Measurements from ENCODE around the gene TACR1.
"Not testable (repeated sequence)": the region's sequence is repeated elsewhere in the genome, so short reads cannot be mapped to it uniquely, and the experiment has no call there.

Gene TACR1
- 0 reads per million in 3 donors for total RNA-seq

DNA sequence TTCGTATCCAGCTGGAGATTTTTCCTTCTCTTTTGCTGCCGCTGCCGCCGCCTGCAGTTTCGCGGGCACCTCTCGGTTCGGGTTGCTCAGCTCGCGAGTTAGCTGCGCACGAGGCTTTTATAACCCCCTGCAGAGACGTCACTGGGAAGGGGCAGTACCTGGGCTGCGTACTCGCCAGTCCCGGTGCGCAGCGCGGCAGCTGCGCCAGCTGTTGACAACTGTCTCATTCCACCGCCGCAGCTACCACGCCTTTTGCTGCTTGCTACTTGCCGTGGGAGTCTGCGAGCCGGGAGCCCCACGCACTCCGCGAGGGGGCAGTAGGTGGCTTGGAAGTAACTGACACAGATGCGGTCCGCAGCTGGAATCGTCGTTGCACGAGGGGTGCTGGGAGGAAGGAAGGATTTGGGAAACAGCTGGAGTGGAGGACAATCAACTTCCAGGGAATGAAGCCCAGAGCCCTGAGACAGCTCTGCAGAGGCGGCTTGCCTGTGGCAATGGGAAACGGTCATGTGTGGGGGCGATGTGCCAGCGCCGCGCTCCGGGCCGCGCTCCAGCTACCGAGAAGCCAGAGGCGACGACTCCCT is at the start of gene TACR1:
TSS of gene TACR1 (minus strand) at position 93 of the 584 bp plus-strand sequence. CDS start 586 bp downstream, outside the sequence.
- Histone ChIP-seq H3K27me3 (replicated peaks; ENCODE audit: control insufficient read depth, insufficient read depth, low read length, poor library complexity, severe bottlenecking) (peaks cover 16% of the 10 kb centered on the region), H3K36me3 (ENCODE audit: control insufficient read depth, insufficient read depth, low read length) (no peaks in the 10 kb centered on the region), H3K4me3 (ENCODE audit: insufficient read depth, low read depth, low read length, poor library complexity, severe bottlenecking) (peak within 1 kb of the TSS; percentile 17), H3K4me1 (ENCODE audit: control insufficient read depth, insufficient read depth, low read length, poor library complexity, severe bottlenecking) (no peaks in the 10 kb centered on the region), H3K9me3 (ENCODE audit: control insufficient read depth, low read length) (no peaks in the 10 kb centered on the region), H3K27ac (ENCODE audit: insufficient read depth, low read length, poor library complexity, severe bottlenecking) (no peak within 1 kb of the TSS)
- peak in 2 of 3 donors; percentile 8 to 21 for DNase-seq

DNA sequence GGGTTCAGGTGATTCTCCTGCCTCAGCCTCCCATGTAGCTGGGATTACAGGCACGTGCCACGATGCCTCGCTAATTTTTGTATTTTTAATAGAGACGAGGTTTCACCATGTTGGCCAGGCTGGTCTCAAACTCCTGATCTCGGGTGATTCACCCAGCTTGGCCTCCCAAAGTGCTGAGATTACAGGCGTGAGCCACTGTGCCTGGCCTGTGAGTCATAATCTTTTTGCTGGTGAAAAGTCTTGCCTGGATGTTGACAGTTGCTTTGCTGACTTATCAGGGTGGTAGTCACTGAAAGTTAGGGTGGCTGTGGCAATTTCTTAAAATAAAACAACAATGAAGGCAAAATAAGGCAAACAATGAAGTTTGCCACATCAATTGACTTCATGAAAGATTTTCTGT is 49.3 kb upstream of the TACR1 start:
- not testable (repeated sequence) for H3K9me3 ChIP-seq (ENCODE audit: control insufficient read depth, low read length); H3K27ac ChIP-seq (ENCODE audit: insufficient read depth, low read length, poor library complexity, severe bottlenecking); H3K36me3 ChIP-seq (ENCODE audit: control insufficient read depth, insufficient read depth, low read length); H3K4me3 ChIP-seq (ENCODE audit: insufficient read depth, low read depth, low read length, poor library complexity, severe bottlenecking); H3K4me1 ChIP-seq (ENCODE audit: control insufficient read depth, insufficient read depth, low read length, poor library complexity, severe bottlenecking); DNase-seq; H3K27me3 ChIP-seq (replicated peaks; ENCODE audit: control insufficient read depth, insufficient read depth, low read length, poor library complexity, severe bottlenecking)

DNA sequence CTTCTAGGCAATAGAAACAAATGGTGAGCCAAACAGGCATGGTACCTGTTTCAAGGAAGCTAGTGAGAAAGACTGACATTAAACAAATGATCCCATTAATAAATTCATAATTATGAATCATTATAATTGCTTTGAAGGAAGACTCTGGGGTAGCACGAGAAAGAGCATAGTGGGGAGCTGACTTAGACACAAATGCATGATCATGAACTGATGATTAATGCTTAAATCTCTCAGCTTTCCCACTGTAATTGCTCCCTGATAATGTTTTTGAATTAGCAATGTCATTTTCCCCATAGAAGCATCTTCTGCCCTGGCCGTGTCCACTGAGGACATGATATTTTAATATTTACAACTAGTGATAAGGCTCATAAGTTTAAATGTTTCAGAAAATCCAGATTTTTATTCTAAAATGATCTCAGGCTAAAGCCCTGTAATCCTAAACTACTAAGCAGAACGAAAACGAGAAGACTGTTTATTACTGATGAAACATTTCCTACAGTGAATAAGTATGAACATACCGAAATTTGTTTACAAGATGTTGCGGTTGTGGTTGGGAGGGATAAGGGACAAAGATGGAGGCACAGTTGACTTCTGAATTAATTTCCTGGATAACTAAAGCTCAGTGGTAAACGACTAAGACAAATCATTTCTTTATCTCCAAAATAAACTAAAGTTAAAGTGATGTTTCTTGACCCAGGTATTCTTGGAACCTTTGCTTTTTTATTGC is 47.3 kb upstream of the TACR1 start:
- H3K36me3 ChIP-seq (ENCODE audit: control insufficient read depth, insufficient read depth, low read length): no peaks in the 10 kb centered on the region
- no peaks in the 10 kb centered on the region for H3K4me1 ChIP-seq (ENCODE audit: control insufficient read depth, insufficient read depth, low read length, poor library complexity, severe bottlenecking)
- H3K4me3 ChIP-seq (ENCODE audit: insufficient read depth, low read depth, low read length, poor library complexity, severe bottlenecking): no peak overlapping the region
- H3K27me3 ChIP-seq (replicated peaks; ENCODE audit: control insufficient read depth, insufficient read depth, low read length, poor library complexity, severe bottlenecking): no peaks in the 10 kb centered on the region
- H3K27ac ChIP-seq (ENCODE audit: insufficient read depth, low read length, poor library complexity, severe bottlenecking): no peak overlapping the region
- no peaks in the 10 kb centered on the region for H3K9me3 ChIP-seq (ENCODE audit: control insufficient read depth, low read length)
- DNase-seq: no peak

GRCh38 chr2:75243219-75243618 is 43.9 kb upstream of the TACR1 start:
- Histone ChIP-seq H3K4me3 (ENCODE audit: insufficient read depth, low read depth, low read length, poor library complexity, severe bottlenecking) (no peak overlapping the region), H3K27me3 (replicated peaks; ENCODE audit: control insufficient read depth, insufficient read depth, low read length, poor library complexity, severe bottlenecking) (no peaks in the 10 kb centered on the region), H3K36me3 (ENCODE audit: control insufficient read depth, insufficient read depth, low read length) (no peaks in the 10 kb centered on the region), H3K4me1 (ENCODE audit: control insufficient read depth, insufficient read depth, low read length, poor library complexity, severe bottlenecking) (no peaks in the 10 kb centered on the region), H3K9me3 (ENCODE audit: control insufficient read depth, low read length) (no peaks in the 10 kb centered on the region), H3K27ac (ENCODE audit: insufficient read depth, low read length, poor library complexity, severe bottlenecking) (no peak overlapping the region)
- DNase-seq: no peak

GRCh38 chr2:75241696-75242095 is 42.4 kb upstream of the TACR1 start:
- DNase-seq: no peak
- Histone ChIP-seq H3K9me3 (ENCODE audit: control insufficient read depth, low read length) (no peaks in the 10 kb centered on the region), H3K4me1 (ENCODE audit: control insufficient read depth, insufficient read depth, low read length, poor library complexity, severe bottlenecking) (no peaks in the 10 kb centered on the region), H3K27ac (ENCODE audit: insufficient read depth, low read length, poor library complexity, severe bottlenecking) (no peak overlapping the region), H3K36me3 (ENCODE audit: control insufficient read depth, insufficient read depth, low read length) (no peaks in the 10 kb centered on the region), H3K4me3 (ENCODE audit: insufficient read depth, low read depth, low read length, poor library complexity, severe bottlenecking) (no peak overlapping the region), H3K27me3 (replicated peaks; ENCODE audit: control insufficient read depth, insufficient read depth, low read length, poor library complexity, severe bottlenecking) (no peaks in the 10 kb centered on the region)

DNA sequence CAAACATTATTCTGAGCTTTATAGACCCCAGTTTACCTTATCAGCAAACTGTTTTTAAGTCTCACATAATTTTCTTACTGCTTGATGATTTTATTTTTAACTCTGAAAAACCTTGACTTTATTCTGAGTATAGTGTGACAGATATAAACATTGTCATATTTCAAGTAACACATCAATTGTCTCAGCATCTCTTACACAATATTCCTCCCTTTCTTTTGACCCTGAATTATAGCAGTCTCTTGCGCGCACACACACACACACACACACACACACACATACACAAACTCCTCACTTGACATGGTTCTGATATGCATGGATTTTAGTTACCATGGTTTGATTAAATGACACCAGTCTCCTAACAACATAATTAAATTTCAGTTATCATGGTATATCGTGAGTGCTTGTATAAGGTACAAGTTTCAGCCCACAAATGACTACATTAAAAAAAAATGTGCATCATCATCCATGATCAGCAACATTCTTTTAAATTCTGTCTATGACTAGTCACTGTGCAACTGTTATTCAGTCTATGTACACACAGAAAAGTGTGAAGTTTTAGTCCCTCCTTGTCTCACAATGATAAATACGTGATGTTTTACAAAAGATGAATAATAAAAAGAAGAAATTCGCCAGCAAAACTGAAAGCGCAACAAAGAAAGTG is 39.5 kb upstream of the TACR1 start:
- H3K36me3 ChIP-seq (ENCODE audit: control insufficient read depth, insufficient read depth, low read length): no peaks in the 10 kb centered on the region
- H3K27ac ChIP-seq (ENCODE audit: insufficient read depth, low read length, poor library complexity, severe bottlenecking): no peak overlapping the region
- no peaks in the 10 kb centered on the region for H3K27me3 ChIP-seq (replicated peaks; ENCODE audit: control insufficient read depth, insufficient read depth, low read length, poor library complexity, severe bottlenecking)
- no peaks in the 10 kb centered on the region for H3K4me1 ChIP-seq (ENCODE audit: control insufficient read depth, insufficient read depth, low read length, poor library complexity, severe bottlenecking)
- H3K4me3 ChIP-seq (ENCODE audit: insufficient read depth, low read depth, low read length, poor library complexity, severe bottlenecking): no peak overlapping the region
- no peaks in the 10 kb centered on the region for H3K9me3 ChIP-seq (ENCODE audit: control insufficient read depth, low read length)
- no peak for DNase-seq

GRCh38 chr2:75237296-75237695 is 38.0 kb upstream of the TACR1 start:
- no peaks in the 10 kb centered on the region for H3K36me3 ChIP-seq (ENCODE audit: control insufficient read depth, insufficient read depth, low read length)
- DNase-seq: no peak
- no peaks in the 10 kb centered on the region for H3K4me1 ChIP-seq (ENCODE audit: control insufficient read depth, insufficient read depth, low read length, poor library complexity, severe bottlenecking)
- no peak overlapping the region for H3K27ac ChIP-seq (ENCODE audit: insufficient read depth, low read length, poor library complexity, severe bottlenecking)
- no peaks in the 10 kb centered on the region for H3K27me3 ChIP-seq (replicated peaks; ENCODE audit: control insufficient read depth, insufficient read depth, low read length, poor library complexity, severe bottlenecking)
- no peaks in the 10 kb centered on the region for H3K9me3 ChIP-seq (ENCODE audit: control insufficient read depth, low read length)
- no peak overlapping the region for H3K4me3 ChIP-seq (ENCODE audit: insufficient read depth, low read depth, low read length, poor library complexity, severe bottlenecking)

DNA sequence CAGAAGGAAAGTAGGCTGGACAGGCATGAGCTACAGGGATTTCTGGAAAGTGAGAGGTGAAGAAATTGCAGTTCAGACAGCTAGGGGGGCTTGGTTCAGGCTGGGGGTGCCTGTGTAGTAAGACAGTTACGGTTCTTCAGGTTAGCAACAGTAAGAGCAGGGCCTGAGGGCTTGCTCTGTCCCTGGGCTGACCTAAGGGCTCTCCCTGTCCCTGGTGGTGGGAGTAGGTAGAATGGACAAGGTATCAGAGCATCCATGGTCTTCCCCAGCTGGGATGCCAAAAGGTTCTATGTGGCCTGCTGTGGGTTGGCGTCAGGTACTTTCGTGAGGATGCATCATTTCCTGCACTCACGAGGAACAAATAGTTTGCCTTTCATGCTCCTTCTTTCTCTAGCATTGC is 34.6 kb upstream of the TACR1 start:
- no peaks in the 10 kb centered on the region for H3K27me3 ChIP-seq (replicated peaks; ENCODE audit: control insufficient read depth, insufficient read depth, low read length, poor library complexity, severe bottlenecking)

GRCh38 chr2:75226617-75227016 is 27.3 kb upstream of the TACR1 start:
- H3K4me1 ChIP-seq (ENCODE audit: control insufficient read depth, insufficient read depth, low read length, poor library complexity, severe bottlenecking): no peaks in the 10 kb centered on the region
- DNase-seq: no peak
- H3K9me3 ChIP-seq (ENCODE audit: control insufficient read depth, low read length): no peaks in the 10 kb centered on the region
- no peaks in the 10 kb centered on the region for H3K36me3 ChIP-seq (ENCODE audit: control insufficient read depth, insufficient read depth, low read length)
- no peak overlapping the region for H3K4me3 ChIP-seq (ENCODE audit: insufficient read depth, low read depth, low read length, poor library complexity, severe bottlenecking)
- no peak overlapping the region for H3K27ac ChIP-seq (ENCODE audit: insufficient read depth, low read length, poor library complexity, severe bottlenecking)
- no peaks in the 10 kb centered on the region for H3K27me3 ChIP-seq (replicated peaks; ENCODE audit: control insufficient read depth, insufficient read depth, low read length, poor library complexity, severe bottlenecking)

More for the DNA sequence above, 34.6 kb upstream of the TACR1 start:
- H3K9me3 ChIP-seq (ENCODE audit: control insufficient read depth, low read length): no peaks in the 10 kb centered on the region
- H3K4me3 ChIP-seq (ENCODE audit: insufficient read depth, low read depth, low read length, poor library complexity, severe bottlenecking): no peak overlapping the region
- no peak overlapping the region for H3K27ac ChIP-seq (ENCODE audit: insufficient read depth, low read length, poor library complexity, severe bottlenecking)
- H3K36me3 ChIP-seq (ENCODE audit: control insufficient read depth, insufficient read depth, low read length): no peaks in the 10 kb centered on the region
- no peak for DNase-seq
- H3K4me1 ChIP-seq (ENCODE audit: control insufficient read depth, insufficient read depth, low read length, poor library complexity, severe bottlenecking): no peaks in the 10 kb centered on the region

GRCh38 chr2:75226099-75226498 is 26.8 kb upstream of the TACR1 start:
- DNase-seq: no peak
- H3K27ac ChIP-seq (ENCODE audit: insufficient read depth, low read length, poor library complexity, severe bottlenecking): no peak overlapping the region
- no peaks in the 10 kb centered on the region for H3K27me3 ChIP-seq (replicated peaks; ENCODE audit: control insufficient read depth, insufficient read depth, low read length, poor library complexity, severe bottlenecking)
- no peaks in the 10 kb centered on the region for H3K9me3 ChIP-seq (ENCODE audit: control insufficient read depth, low read length)
- no peaks in the 10 kb centered on the region for H3K4me1 ChIP-seq (ENCODE audit: control insufficient read depth, insufficient read depth, low read length, poor library complexity, severe bottlenecking)
- H3K36me3 ChIP-seq (ENCODE audit: control insufficient read depth, insufficient read depth, low read length): no peaks in the 10 kb centered on the region
- no peak overlapping the region for H3K4me3 ChIP-seq (ENCODE audit: insufficient read depth, low read depth, low read length, poor library complexity, severe bottlenecking)

Data from effector memory CD4-positive, alpha-beta T cell (primary cell).